ENCODE data around the gene RBM14. TPM values are rescaled to one million over a fixed set of nuclear protein-coding genes. Genes with fewer than 3 reads are reported as not detected.
"Not testable (repeated sequence)": the region's sequence is repeated elsewhere in the genome, so short reads cannot be mapped to it uniquely, and the experiment has no call there.

The RBM14 gene
- total RNA-seq, 1 donor from 2014 or later = 89.2 TPM

GRCh38 chr11:66600631-66601233 is 15.7 kb upstream of the RBM14 start:
- H3K9me3 Mint-ChIP-seq (ENCODE audit: unreplicated experiment) = peaks cover 3% of the 10 kb centered on the region
- H3K4me1 Mint-ChIP-seq (ENCODE audit: low read depth, unreplicated experiment) = no peaks in the 10 kb centered on the region
- no peak for DNase-seq
- H3K27me3 Mint-ChIP-seq (ENCODE audit: unreplicated experiment) = peaks cover 4% of the 10 kb centered on the region
- no peak overlapping the region for H3K4me3 Mint-ChIP-seq (ENCODE audit: unreplicated experiment)
- no peaks in the 10 kb centered on the region for H3K36me3 Mint-ChIP-seq (ENCODE audit: unreplicated experiment)
- no peak overlapping the region for H3K27ac Mint-ChIP-seq (ENCODE audit: unreplicated experiment)
- TF ChIP-seq CTCF (IDR thresholded peaks at IDR 0.05; ENCODE audit: partially characterized antibody, unreplicated experiment) = no peak

- H3K36me3 Mint-ChIP-seq (ENCODE audit: unreplicated experiment) = no peaks in the 10 kb centered on the region
- H3K27ac Mint-ChIP-seq (ENCODE audit: unreplicated experiment) = no peak overlapping the region
- peaks cover 4% of the 10 kb centered on the region for H3K27me3 Mint-ChIP-seq (ENCODE audit: unreplicated experiment)
- no peak overlapping the region for H3K4me3 Mint-ChIP-seq (ENCODE audit: unreplicated experiment)
- H3K9me3 Mint-ChIP-seq (ENCODE audit: unreplicated experiment) = peaks cover 3% of the 10 kb centered on the region
- TF ChIP-seq CTCF (IDR thresholded peaks at IDR 0.05; ENCODE audit: partially characterized antibody, unreplicated experiment) = no peak
- H3K4me1 Mint-ChIP-seq (ENCODE audit: low read depth, unreplicated experiment) = no peaks in the 10 kb centered on the region
- no peak for DNase-seq
Measured at GRCh38 chr11:66603072-66603471, 13.4 kb upstream of the RBM14 start.

GRCh38 chr11:66604155-66604554 is 12.3 kb upstream of the RBM14 start:
- Mint-ChIP-seq H3K36me3 (ENCODE audit: unreplicated experiment) (no peaks in the 10 kb centered on the region), H3K4me3 (ENCODE audit: unreplicated experiment) (no peak overlapping the region), H3K27ac (ENCODE audit: unreplicated experiment) (no peak overlapping the region), H3K9me3 (ENCODE audit: unreplicated experiment) (peaks cover 3% of the 10 kb centered on the region), H3K4me1 (ENCODE audit: low read depth, unreplicated experiment) (no peaks in the 10 kb centered on the region), H3K27me3 (ENCODE audit: unreplicated experiment) (peaks cover 3% of the 10 kb centered on the region)
- TF ChIP-seq CTCF (IDR thresholded peaks at IDR 0.05; ENCODE audit: partially characterized antibody, unreplicated experiment) = no peak
- no peak for DNase-seq

GRCh38 chr11:66606608-66607007 is 9.8 kb upstream of the RBM14 start:
- not testable (repeated sequence) for H3K9me3 Mint-ChIP-seq (ENCODE audit: unreplicated experiment); H3K27ac Mint-ChIP-seq (ENCODE audit: unreplicated experiment); H3K4me3 Mint-ChIP-seq (ENCODE audit: unreplicated experiment); H3K27me3 Mint-ChIP-seq (ENCODE audit: unreplicated experiment); DNase-seq; H3K36me3 Mint-ChIP-seq (ENCODE audit: unreplicated experiment); H3K4me1 Mint-ChIP-seq (ENCODE audit: low read depth, unreplicated experiment)

- H3K4me1 Mint-ChIP-seq (ENCODE audit: low read depth, unreplicated experiment) = no peaks in the 10 kb centered on the region
- no peak for DNase-seq
- H3K27me3 Mint-ChIP-seq (ENCODE audit: unreplicated experiment) = peaks cover 2% of the 10 kb centered on the region
- H3K9me3 Mint-ChIP-seq (ENCODE audit: unreplicated experiment) = peaks cover 3% of the 10 kb centered on the region
- no peak for TF ChIP-seq CTCF (IDR thresholded peaks at IDR 0.05; ENCODE audit: partially characterized antibody, unreplicated experiment)
- H3K27ac Mint-ChIP-seq (ENCODE audit: unreplicated experiment) = no peak overlapping the region
- H3K36me3 Mint-ChIP-seq (ENCODE audit: unreplicated experiment) = no peaks in the 10 kb centered on the region
- no peak overlapping the region for H3K4me3 Mint-ChIP-seq (ENCODE audit: unreplicated experiment)
Measured at GRCh38 chr11:66607126-66607834, 9.2 kb upstream of the RBM14 start.
